ENCODE data around the gene MED27.
"Not testable (repeated sequence)": the region's sequence is repeated elsewhere in the genome, so short reads cannot be mapped to it uniquely, and the experiment has no call there.

The MED27 gene

DNA sequence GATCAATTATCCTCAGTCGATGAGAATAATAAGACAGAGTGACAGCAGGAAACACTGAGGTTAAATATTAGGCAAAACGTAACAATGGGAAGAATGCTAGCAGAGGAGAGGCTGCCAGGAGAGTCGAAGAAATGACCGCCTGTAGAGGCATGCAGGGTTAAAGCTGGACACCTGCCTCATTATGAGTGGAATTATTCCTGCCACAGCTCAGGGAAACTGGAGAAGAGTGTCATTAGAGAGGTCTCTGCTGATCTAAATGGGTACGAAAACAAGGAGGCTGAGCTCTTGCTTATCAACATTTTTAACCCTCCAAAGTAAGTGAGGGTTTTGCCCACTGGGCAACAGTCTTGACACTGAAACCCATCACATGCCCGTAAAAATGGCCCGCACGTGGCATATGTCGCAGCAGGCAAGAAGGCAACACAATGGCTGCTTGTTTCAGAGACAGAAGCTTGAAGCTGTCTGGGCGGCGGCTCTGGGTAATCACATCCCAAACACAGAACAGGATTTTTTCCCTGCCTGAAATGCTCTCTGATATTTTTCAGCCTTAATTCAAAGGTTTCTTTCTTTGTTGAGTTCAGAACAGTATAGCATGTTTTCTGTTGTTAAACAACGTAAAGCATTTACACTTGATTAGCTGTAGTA is 118.7 kb downstream of the MED27 start:
- DNase-seq, result no peak

DNA sequence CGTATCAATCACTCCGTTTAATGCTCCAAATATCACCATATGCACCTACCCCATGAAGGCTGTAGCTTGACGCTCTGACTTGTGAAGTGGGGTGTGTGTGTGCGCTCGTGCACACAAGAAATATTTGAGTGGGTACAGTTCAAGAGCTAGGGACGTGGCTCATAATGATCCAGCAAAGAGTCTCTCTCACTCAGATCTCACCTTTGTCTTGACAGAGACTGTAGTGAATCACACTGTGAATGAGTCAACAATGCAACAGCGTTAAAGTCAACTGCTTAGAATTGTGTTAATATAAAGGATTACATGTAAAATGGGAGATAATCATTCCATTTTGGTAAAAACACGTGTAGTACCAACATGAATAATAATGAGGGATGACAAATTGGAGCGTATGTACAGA is 119.4 kb downstream of the MED27 start:
- no peak for DNase-seq

DNA sequence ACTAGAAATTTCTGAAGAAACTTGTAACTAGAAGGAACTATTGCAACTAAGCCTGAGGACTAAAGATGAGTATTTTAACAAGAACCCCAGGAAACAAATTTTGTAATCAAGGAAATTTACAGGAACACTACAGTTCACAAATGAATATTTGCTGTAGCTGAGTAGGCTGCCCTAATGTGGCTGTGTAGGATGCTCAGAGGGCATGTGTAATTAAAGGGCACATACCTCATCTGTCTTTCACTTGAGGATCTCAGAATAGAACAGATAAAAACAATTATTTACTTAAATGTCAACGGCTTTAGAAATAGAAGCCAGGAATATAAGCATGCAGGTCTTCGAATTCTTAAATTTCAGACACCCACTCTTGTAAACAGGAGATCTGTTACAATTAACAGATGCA is 119.8 kb downstream of the MED27 start:
- DNase-seq, result no peak

DNA sequence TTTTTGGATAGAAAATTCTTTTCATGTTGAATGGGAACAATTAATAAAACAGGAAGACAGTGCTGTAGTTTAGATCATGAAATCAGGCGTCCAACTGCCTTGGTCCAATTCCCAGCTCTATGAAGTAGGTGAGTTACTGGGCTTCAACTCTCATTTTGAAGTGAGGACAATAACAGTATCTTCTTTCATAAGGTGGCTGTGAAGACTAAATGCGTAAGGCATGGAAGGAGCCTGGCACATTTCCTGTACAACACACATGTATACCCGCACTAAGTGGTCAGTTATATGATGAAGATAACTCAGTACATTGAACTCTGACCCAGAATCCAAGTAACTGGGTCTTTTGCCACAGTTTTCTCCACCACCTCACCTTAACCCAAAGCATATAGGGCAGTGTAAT is 120.6 kb downstream of the MED27 start:
- no peak for DNase-seq

DNA sequence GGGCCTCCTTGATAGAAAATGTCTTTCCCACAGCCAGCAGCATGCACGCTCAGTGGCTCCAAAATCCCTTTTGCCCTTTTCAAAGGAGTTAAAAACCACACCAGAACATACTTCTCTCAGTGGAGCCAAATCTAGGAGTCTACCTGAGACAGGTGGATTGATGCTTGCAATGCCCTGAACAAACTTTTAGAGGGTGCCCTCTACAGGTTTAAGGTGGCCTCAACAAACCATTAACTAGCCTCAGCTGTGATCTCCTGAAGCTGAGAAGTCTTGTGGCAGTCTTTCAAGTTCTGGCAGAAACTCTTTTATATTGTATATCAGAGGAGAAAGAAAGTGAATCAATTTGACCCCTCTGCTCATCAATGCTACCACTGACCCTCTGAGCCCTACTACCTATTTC is 125.4 kb downstream of the MED27 start:
- DNase-seq, result no peak

- DNase-seq, result no peak
These were observed 127.8 kb downstream of the MED27 start for GRCh38 chr9:131951905-131952304.

GRCh38 chr9:131951155-131951554 is 128.5 kb downstream of the MED27 start:
- no peak for DNase-seq

GRCh38 chr9:131950487-131950886 is 129.2 kb downstream of the MED27 start:
- DNase-seq, result no peak

DNA sequence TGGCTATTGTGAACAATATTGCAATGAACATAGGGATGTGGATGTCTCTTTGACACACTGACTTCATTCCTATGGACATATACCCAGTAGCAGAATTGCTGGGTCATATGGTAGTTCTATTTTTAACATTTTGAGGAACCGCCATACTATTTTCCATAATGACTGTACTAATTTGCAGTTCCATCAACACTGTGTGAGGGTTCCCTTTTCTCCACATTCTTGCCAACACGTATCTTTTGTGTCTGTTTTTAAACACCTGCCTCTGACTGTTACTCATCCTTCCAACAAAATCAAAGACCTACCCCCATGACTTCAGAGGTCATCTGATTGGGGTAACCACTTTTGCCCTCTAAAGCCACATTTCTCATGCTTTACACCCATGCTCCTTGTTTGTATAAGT is 133.5 kb downstream of the MED27 start:
- DNase-seq, result no peak

- no peak for DNase-seq
These were observed 136.3 kb downstream of the MED27 start for GRCh38 chr9:131943351-131943841.

DNA sequence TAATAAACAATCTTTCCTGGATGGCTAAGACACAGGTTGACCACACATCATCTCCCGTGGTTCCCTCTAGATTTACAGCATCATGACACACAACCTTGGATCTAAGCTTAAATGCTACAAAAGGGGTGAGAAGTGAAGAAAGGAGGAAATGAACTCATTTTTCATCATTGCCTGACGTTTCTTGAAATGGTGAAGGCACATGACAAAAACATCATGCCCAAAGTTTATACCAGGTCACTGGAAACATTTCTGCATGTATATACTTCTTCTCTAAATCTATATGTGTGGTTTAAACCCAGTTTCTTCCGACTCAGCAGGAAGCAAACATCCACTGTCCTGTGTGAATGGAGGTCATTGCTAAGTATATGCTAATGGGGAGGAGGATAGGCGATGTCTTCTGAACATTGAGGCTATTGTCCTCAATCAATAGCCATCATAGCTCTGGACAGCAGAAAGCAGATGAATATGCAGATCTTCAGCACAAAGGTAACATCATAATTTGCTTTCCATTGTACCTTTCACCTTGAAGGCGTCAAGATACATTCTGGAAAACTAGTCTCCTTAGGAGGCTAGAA is 137.4 kb downstream of the MED27 start:
- no peak for DNase-seq

- DNase-seq, result no peak
These were observed 142.2 kb downstream of the MED27 start for GRCh38 chr9:131937451-131937850.

DNA sequence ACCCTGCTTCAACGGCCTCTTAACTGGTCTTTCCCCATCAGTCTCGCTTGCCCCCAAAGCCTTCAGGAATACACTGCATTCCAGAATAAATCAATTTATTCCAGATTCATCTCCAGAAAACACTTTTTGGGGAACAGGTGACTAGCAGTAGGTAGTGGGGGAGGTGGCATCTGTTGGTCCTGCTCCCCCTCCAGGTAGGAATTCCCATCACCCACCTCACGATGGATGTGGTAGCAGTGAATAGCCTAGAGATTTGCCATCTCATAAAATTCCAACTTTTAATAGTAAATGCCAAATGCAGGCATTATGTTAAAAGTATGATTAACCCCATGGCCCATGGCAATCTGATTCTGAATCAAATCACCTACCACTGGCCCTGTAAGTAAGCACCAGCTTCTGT is 142.7 kb downstream of the MED27 start:
- no peak for DNase-seq

- DNase-seq, result no peak
These were observed 145.0 kb downstream of the MED27 start for GRCh38 chr9:131934673-131935072.

- no peak for DNase-seq
These were observed 152.6 kb downstream of the MED27 start for GRCh38 chr9:131927091-131927490.

- no peak for DNase-seq
These were observed 153.2 kb downstream of the MED27 start for GRCh38 chr9:131926360-131926922.

DNA sequence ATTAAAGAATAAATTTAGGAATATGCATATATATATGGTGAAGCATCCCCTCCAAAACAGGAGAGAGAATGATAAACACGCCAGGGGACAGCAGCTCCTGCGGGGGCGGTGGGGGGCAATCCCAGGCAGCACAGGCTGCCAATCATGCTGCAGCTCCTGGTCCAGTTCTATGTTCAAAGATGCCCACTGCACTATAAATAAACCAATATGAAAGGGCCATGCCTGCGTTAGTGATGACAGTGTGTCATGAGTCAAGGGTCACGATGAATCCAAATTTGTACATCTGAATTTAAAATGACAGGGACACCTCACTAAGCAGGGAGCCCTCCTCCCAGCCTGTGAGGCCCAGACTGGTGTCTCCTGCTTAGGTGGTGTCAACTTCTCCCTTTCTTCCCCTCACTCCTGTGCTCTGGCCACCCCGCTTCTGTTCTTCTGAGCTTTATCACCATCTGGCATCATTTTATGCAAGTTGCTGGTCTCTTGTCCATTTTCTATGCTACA is 153.9 kb downstream of the MED27 start:
- DNase-seq, result no peak

DNA sequence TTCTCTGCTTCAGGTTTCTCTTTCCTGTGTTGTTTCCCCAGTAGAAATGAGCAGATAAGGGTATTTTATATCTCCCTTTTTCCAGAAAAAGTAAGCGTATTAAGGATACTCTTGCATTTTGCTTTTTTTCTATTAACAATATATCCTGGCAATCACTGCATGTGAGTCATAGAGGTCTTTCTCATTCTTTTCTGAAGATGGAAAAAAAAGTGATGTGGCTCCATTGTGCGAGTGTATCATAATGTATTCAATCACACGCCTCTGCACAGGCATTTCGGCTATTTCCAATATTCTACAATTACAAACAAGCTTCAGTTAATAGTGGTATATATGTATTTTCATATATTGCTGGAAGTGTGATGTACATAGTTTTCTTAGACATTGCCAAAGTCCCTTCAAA is 155.9 kb downstream of the MED27 start:
- DNase-seq, result no peak

GRCh38 chr9:131923132-131923671 is 156.5 kb downstream of the MED27 start:
- DNase-seq, result no peak

GRCh38 chr9:131921635-131922034 is 158.0 kb downstream of the MED27 start:
- DNase-seq, result not testable (repeated sequence)

GRCh38 chr9:131919216-131919615 is 160.5 kb downstream of the MED27 start:
- DNase-seq, result no peak

DNA sequence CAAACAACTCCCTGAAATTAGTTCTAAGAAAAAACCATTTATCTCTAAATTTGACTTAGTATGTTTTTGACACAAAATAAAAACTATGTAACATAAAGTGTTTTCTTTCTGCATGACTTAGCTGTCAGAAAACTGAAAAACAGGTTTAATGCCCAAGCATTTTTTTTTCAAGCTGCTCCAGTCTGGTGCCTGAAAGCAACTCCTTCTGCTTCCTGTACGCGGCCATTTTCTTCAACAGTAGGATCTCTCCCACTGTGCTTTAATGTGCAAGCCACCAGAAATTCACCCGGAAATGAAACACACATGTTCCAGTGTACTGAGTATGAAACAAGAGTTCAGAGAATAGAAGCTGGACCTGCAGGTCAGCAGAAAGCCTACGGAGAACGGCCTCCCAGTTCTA is 161.2 kb downstream of the MED27 start:
- DNase-seq, result no peak

GRCh38 chr9:131917009-131917408 is 162.7 kb downstream of the MED27 start:
- DNase-seq, result no peak

GRCh38 chr9:131915181-131915580 is 164.5 kb downstream of the MED27 start:
- no peak for DNase-seq
